Dedifferentiated amniotic fluid mesenchymal stem cell (primary cell): ENCODE results near the gene MBOAT2.
"Not testable (repeated sequence)": the region's sequence is repeated elsewhere in the genome, so short reads cannot be mapped to it uniquely, and the experiment has no call there.

Experiments used
- DNase-seq: peaks from one replicate; pipeline ENCODE4 v3.0.0-alpha.2; 2016; ENCODE audit errors: extremely low spot score

Gene MBOAT2

DNA sequence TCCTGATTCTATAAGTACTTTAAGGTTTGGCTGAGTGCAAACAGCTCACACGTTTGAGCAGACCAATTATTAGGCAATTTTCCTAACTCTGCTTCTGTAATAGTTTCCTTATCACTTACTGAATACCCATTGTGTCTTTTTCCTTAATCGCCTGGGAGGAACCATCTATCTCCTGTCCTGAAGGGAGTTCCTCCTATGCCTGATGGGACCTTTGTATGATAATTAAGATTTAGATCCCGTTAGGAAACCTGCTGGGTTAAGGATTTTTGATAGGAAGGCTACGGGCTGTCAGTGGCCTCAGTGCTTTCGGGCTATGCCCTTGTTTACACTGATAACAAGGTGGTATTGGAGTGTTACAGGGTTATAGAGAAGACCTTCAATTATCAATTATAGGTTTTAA is 106.8 kb downstream of the MBOAT2 start:
- not testable (repeated sequence) for DNase-seq

DNA sequence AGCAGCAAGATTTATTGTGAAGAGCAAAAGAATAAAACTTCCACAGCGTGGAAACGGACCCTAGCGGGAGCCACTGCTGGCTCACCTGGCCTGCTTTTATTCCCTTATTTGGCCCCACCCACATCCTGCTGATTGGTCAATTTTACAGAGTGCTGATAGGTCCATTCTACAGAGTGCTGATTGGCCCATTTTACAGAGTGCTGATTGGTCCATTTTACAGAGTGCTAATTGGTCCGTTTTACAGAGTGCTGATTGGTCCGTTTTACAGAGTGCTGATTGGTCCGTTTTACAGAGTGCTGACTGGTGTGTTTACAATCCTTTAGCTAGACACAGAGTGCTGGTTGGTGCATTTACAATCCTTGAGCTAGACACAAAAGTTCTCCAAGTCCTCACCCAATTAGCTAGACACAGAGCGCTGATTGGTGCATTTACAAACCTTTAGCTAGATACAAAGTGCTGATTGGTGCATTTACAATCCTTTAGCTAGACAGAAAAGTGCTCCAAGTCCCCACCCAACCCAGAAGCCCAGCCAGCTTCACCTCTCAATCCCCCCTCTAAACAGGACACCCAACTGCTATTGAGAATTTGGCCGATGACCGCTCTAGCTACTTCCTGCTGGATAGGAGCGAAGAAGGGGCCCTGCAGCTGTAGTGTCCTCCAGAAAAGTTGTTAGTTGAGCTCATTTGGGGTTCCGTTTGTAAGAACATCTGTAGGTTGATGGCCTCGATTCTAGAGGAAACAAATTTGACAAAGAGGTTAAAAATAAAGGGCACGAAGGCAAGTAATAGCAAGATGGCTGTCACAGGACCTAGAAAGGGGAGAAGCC is 108.2 kb downstream of the MBOAT2 start:
- not testable (repeated sequence) for DNase-seq

GRCh38 chr2:8893978-8894820 is 109.3 kb downstream of the MBOAT2 start:
- no peak for DNase-seq

GRCh38 chr2:8893474-8893873 is 110.0 kb downstream of the MBOAT2 start:
- DNase-seq: no peak

DNA sequence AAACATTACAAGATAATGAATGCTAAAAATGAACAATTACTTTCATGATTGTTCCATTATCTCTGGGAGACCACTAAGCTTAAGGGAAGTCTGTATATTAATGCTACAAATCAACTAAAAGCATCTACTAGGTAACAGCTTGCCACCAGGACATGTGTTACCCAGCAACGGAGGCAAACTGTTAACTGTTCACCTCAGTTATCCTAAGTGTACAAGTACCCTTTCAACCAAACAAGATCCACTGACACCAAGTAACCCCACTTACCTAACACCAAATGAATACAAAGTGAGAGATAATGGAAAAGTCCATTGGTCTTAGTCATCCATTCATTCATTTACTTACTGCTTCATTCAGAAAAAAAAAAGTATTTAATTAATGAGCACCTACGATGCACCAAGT is 111.4 kb downstream of the MBOAT2 start:
- DNase-seq: no peak

DNA sequence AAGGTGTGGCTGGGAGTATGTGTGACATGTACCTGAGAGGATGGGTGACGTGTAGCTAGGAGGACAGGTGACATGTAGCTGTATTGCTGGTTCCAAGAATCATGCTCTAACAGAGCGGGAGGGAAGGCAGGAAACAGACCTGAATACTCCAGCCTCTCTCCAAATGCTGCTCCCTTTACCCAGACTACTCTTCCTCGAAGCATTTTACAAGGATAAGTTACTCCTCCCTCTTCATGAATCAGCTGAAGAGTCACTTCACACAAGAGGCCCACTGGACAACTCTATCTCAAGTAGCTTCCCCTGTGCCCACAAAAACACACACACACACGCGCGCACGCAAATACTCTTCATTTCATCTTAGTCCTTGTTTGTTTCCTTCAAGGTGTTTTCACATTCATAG is 113.5 kb downstream of the MBOAT2 start:
- no peak for DNase-seq

- DNase-seq: no peak
Observed at GRCh38 chr2:8888963-8889362, 114.5 kb downstream of the MBOAT2 start.

DNA sequence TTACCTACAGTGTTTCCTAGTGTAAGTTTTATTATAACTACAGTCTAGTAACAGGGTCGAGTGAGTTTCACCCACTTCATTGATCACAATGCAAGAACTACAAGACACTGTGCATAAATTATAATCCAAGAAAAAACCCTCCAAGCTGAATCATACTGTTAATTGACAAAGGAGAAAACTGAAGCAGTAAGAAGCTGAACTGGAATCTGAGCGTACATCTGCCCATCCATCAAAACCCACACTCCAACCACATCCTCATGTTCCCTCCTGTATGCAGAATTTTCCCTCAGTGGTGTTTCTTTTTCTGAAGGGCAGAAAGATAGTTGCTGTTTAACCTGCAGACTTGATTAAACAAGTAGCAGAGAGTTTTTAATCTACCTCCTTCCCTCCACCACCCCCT is 116.6 kb downstream of the MBOAT2 start:
- DNase-seq: no peak

DNA sequence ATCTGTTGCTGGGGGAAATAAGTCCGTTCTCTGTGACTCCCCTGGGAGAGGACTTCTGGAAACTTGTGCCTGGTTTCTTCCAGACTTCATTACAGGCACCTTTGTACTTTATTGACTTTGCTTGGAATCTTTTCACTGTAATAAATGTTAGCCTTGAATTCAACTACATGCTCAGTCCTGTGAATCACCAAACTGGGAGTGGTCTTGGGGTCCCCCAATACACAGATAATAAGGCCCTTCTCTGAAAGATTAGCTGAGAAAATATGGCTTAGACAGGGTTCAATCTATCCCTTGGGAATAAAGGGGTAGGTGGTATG is 117.3 kb downstream of the MBOAT2 start:
- no peak for DNase-seq

DNA sequence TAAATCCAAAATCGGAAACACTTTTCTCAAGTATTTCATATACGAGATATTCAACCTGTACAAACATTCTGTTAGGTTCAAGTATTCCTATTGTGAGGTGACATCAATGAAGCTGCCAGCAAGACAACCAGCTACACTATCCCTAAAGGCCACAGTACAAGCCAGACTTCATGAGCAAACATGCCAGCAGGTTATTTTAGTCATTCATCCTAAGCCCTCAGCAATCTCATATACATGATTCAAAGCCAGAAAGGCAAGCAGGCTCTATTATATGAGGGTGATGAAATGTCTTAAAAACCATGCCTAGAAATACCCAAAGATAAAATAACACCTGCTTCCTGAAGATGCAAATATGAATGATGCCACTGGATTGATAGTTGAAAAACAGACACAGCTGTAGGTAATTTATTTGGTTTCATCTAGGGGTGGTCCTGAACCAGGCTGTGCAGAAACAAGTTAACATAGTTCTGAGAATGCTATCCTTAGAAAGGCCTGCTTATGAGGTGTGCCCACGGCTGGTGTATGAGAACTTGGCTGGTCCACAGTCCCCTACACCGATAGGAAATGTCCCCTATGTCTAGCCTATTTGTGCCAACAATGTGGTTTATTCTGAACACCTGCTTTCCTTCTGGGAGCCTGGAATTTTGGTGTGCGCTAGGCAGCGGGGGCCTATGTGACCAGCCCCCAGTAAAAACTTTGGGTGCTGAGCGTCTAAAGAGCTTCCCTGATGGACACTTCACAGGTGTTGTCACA is 117.9 kb downstream of the MBOAT2 start:
- DNase-seq: no peak

- no peak for DNase-seq
Observed at GRCh38 chr2:8884812-8885211, 118.7 kb downstream of the MBOAT2 start.

DNA sequence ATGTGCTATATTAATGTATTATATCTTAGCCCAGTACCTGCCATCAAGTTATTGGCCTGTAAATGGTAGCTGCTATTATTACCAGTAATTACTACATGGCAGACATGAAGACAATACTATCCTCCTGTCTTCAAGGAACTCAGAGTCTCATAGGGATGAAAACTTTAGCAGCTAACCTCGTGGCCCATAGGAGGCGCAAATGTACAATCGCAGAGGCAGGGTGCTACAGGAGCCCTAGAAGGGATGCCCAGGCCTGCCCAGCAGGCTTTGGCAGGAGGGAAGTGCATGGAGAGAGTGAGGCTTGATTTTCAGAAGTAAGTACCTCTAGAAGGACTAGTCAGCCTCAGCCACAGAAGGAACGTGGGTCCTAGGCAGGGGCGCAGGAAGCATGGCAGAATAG is 121.4 kb downstream of the MBOAT2 start:
- DNase-seq: no peak

DNA sequence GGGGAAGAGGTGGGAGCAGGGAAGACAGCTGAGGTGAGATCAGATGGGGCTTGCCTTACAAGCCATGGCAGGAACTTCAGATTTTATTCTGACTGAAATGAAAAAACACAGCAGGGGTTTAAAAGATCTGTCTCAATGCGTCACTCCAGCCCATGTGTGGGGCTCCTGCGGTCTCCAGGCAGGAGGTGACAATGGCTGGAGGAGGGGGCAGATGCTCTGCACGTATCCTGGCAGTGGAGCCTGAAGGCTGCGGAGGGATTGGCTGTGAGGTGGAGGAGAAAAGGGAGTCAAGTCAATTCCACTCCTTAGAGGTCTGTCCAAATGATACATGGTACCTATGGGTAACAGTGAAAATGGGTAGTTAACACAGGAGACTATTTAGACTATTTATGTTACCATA is 125.6 kb downstream of the MBOAT2 start:
- no peak for DNase-seq

- no peak for DNase-seq
Observed at GRCh38 chr2:8877332-8877731, 126.2 kb downstream of the MBOAT2 start.

DNA sequence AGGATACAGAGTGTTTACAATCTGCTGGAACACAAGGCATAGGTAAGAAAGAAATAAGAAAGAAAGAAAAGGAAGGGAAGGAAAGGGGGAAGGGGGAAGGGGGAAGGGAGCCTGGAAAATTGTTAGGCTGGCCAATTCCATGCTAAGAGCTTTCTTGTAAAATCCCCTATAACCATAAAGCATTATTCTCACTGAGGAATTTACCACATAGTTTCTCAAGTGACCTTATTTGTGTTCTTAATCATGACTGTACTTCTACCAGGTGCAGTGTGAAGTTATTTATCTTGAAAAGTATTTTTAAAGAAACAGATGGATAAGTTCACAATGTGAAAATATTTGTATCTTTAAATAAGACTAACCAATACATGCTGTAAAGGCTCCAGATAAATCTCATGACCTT is 126.9 kb downstream of the MBOAT2 start:
- DNase-seq: no peak

- peak; percentile 78 for DNase-seq
Observed at GRCh38 chr2:8872821-8873432, 130.6 kb downstream of the MBOAT2 start.

DNA sequence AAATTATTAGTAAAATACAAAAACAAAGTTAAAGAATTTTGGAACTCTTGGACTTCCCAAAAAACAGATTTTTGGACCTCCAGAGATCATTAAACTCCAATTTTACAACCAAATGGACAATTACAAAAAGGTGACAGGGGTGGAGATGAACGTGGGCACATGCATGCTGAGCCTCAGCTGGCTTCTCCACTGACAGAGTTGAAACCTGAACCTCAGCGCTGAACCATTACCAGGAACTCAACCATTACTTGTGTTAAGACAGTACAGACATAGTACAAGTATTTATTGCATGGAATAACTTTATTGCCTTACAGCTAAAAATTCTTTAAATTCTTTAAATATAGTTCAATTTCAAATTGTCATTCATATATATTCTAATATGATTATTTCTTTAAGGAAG is 133.0 kb downstream of the MBOAT2 start:
- no peak for DNase-seq

DNA sequence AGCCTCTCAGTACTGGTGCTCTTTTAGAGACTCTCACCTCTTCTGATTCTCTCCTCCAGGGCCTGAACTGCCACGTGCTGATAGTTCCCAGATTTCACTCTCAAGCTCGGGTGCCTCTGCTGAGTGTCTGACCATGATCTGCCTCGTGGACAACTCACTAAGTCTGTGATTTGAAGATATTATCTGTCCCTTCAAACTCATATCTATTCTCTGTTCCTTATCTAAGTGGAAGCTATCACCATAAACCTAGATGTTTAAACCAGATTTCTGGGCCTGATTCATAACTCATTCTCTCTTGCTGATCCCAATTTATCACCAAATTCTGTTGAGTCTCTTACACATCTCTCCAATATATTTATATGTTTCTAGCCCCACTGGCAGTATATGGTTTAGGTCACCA is 136.1 kb downstream of the MBOAT2 start:
- DNase-seq: no peak

DNA sequence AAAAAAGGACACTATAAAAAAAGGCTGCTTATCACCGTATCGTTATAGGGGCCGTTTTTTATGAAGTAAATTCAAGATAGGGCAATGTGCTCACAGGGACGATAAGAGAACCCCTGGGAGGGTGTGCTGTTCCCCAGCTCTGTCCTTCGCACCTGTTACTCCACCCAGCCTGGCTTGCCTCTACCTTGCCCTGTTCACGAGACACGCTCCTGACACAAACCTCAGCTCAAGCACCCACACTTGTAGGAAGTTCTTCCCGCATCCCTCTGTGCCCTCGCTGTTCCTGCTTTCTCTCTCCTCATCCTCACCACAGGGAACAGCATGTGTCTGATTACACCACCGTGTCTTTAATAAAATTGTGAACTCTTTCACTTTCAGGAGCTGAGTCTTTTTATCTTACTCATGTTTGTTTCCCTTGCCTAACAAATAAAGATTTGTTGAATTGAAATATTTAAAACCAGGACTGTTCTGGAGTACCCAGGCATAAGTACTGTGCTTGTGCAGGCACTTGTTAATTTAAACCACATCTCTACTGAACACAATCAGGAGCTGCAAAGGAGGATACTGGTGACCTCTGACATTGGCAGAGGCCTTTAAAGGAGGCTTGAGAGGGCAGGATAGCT is 140.0 kb downstream of the MBOAT2 start:
- no peak for DNase-seq

DNA sequence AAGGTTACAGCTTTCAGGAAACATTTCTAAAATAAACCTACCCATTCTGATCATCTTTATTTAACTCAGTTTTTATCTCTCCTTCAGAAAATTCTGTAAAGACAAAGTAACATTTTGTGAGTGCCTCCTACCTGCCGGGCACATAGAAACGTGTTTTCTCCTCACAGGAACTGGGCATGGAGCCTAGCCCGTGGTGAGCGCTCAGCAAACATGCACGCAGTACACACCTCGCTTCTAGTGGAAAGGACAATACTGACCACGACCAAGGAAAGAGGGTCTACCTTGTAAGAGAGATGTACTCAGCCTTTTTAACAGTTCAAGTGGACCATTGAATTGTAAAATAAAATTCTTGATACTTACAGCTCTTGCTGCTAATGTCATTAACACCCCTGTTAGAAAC is 141.3 kb downstream of the MBOAT2 start:
- DNase-seq: no peak

DNA sequence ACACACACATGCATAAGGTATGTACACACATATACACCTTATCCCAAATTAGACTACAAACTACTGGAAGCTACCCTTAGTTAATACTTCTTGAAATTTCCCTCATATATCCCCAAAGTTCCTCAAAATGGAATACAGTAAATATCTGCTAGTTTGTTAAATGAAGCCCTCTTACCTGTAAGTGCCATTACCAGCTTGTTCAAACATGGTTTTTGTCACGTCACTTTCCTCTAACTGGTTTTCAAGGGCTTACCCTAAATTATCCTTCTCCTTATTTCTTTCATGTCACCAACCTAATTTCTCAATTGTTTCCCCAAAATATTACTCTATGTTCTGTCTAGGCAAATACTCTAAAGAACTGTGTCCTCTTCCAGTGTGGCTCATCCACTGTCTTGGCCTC is 141.7 kb downstream of the MBOAT2 start:
- DNase-seq: no peak

- DNase-seq: no peak
Observed at GRCh38 chr2:8860239-8860638, 143.2 kb downstream of the MBOAT2 start.
